ENCODE measurements around the gene TIMP2. TPM values are rescaled to one million over a fixed set of nuclear protein-coding genes. Genes with fewer than 3 reads are reported as not detected.

Gene TIMP2
- total RNA-seq, 1 donor from 2014 or later: 109 TPM

GRCh38 chr17:78895322-78895721 is 29.9 kb downstream of the TIMP2 start:
- no peak overlapping the region for H3K4me3 Mint-ChIP-seq
- H3K27ac Mint-ChIP-seq: no peak overlapping the region
- no peaks in the 10 kb centered on the region for H3K27me3 Mint-ChIP-seq (ENCODE audit: low read depth)
- no peak for TF ChIP-seq CTCF (IDR thresholded peaks at IDR 0.05; ENCODE audit: unreplicated experiment)
- no peaks in the 10 kb centered on the region for H3K9me3 Mint-ChIP-seq
- DNase-seq (ENCODE audit: low spot score in 2 of 2, unreplicated experiment in 2 of 2): no peak
- peaks cover 12% of the 10 kb centered on the region for H3K4me1 Mint-ChIP-seq
- H3K36me3 Mint-ChIP-seq: no peaks in the 10 kb centered on the region

- DNase-seq (ENCODE audit: low spot score in 2 of 2, unreplicated experiment in 2 of 2): no peak
- TF ChIP-seq CTCF (IDR thresholded peaks at IDR 0.05; ENCODE audit: unreplicated experiment): no peak
- Mint-ChIP-seq H3K4me3 (no peak overlapping the region), H3K9me3 (no peaks in the 10 kb centered on the region), H3K36me3 (no peaks in the 10 kb centered on the region), H3K27ac (no peak overlapping the region), H3K4me1 (no peaks in the 10 kb centered on the region), H3K27me3 (ENCODE audit: low read depth) (no peaks in the 10 kb centered on the region)
Measured at GRCh38 chr17:78893684-78894083, 31.5 kb downstream of the TIMP2 start.

- Mint-ChIP-seq H3K27me3 (ENCODE audit: low read depth) (no peaks in the 10 kb centered on the region), H3K4me1 (no peaks in the 10 kb centered on the region), H3K9me3 (no peaks in the 10 kb centered on the region), H3K36me3 (no peaks in the 10 kb centered on the region), H3K4me3 (no peak overlapping the region), H3K27ac (no peak overlapping the region)
- DNase-seq (ENCODE audit: low spot score in 2 of 2, unreplicated experiment in 2 of 2): no peak
- TF ChIP-seq CTCF (IDR thresholded peaks at IDR 0.05; ENCODE audit: unreplicated experiment): no peak
Measured at GRCh38 chr17:78892936-78893379, 32.2 kb downstream of the TIMP2 start.

GRCh38 chr17:78892520-78892919 is 32.7 kb downstream of the TIMP2 start:
- no peak overlapping the region for H3K27ac Mint-ChIP-seq
- no peak overlapping the region for H3K4me3 Mint-ChIP-seq
- no peak for TF ChIP-seq CTCF (IDR thresholded peaks at IDR 0.05; ENCODE audit: unreplicated experiment)
- H3K27me3 Mint-ChIP-seq (ENCODE audit: low read depth): no peaks in the 10 kb centered on the region
- H3K4me1 Mint-ChIP-seq: no peaks in the 10 kb centered on the region
- H3K9me3 Mint-ChIP-seq: no peaks in the 10 kb centered on the region
- DNase-seq (ENCODE audit: low spot score in 2 of 2, unreplicated experiment in 2 of 2): no peak
- H3K36me3 Mint-ChIP-seq: no peaks in the 10 kb centered on the region

DNA sequence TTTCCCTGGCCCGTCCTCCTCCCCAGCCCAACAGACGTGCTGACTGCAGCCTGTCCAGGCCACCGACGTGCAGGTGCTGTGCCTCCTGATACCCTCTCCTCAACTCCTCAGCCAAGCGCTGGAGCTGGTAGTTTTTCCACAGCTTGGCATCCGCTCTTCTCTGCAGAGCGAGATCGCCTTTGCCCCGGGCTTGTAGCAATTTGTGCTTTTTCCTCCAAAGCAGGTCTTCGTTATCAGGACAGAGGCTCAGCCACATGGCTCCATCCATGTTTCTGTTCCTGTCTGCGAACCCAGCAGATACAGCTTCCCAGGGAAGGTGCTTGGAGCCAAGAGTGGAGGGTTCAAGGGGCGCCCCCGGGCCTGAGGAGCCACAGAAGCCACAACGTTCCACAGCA is 33.1 kb downstream of the TIMP2 start:
- TF ChIP-seq CTCF (IDR thresholded peaks at IDR 0.05; ENCODE audit: unreplicated experiment): no peak
- Mint-ChIP-seq H3K4me1 (no peaks in the 10 kb centered on the region), H3K27me3 (ENCODE audit: low read depth) (no peaks in the 10 kb centered on the region), H3K36me3 (no peaks in the 10 kb centered on the region), H3K27ac (no peak overlapping the region), H3K4me3 (no peak overlapping the region), H3K9me3 (no peaks in the 10 kb centered on the region)
- DNase-seq (ENCODE audit: low spot score in 2 of 2, unreplicated experiment in 2 of 2): no peak
